HG03460 (cell line): Measurements from ENCODE around the gene SARDH.
"Not testable (repeated sequence)": the region's sequence is repeated elsewhere in the genome, so short reads cannot be mapped to it uniquely, and the experiment has no call there.

Experiments used
- ATAC-seq: cut with Tn5 transposase; IDR thresholded peaks from one replicate; pipeline ENCODE4 v1.9.1; 2021; ENCODE audit not compliant: unreplicated experiment

Gene SARDH

DNA sequence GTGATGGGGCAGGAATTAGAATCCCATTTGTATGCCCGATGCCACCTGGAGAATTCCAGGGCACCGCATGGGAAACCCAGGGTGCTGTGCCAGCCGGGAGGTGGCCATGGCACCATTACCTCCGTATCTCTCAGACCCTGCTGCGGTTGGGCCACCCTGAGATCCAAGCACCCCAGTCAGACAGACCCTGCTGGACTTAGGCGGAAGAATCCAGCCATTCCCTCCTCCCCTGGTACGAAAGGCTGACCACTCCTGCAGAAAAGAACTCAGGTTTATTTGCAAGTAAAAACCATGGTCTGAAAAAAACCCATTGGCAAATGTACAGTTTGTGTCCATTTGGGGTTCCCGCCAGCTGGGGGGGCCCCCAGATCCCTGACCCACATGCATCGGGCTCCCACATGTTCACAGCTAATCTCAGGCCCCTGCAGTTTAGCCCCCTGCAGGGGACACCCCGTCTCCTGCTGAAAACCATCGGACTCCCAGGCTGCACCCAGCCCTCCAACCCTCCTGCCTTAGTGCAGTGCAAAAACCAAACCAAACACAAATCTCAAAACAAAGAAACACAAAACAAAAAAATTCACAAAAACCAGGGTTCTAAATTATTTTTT, 23.6 kb upstream of the SARDH start:
- ATAC-seq = no peak

DNA sequence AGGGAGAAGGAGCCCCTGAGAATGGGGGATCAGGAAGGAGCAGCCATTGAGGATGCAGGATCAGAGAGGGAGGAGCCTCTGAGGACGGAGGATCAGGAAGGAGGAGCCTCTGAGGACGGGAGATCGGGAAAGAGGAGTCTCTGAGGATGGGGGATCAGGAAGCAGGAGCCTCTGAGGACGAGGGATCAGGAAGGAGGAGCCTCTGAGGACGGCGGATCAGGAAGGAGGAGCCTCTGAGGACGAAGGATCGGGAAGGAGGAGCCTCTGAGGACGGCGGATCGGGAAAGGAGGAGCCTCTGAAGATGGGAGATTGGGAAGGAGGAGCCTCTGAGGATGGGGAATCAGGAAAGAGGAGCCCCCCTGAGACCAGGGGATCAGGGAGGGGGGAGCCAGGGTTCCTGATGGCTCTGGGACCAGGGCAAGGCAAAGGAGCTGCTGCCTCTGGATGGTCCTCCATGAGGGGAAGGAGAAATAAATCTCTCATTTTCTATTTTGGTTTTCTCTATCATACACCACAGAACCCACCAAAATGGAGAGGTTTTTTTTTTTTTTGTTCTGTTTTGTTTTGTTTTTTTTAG, 22.6 kb upstream of the SARDH start:
- ATAC-seq = no peak

DNA sequence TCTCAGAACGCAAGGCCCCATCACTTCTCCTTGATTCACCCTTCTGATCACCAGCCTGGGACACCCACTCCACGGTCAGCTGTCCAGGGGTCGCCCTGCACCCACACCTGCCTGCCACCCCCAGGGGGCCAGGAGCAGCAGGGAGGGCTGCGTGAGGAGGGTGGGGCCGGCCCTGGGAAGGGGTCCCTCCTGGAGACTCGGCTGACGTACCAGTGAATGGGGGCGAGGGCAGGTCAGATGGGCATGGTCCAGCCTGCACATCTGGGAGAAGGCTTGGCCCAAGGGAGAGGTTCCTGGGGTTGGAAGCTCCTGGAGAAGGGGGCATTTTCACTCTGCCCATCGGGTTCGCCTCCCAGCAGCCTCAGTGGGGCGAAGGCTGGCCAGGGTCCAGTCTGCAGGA, 21.8 kb upstream of the SARDH start:
- ATAC-seq = no peak

DNA sequence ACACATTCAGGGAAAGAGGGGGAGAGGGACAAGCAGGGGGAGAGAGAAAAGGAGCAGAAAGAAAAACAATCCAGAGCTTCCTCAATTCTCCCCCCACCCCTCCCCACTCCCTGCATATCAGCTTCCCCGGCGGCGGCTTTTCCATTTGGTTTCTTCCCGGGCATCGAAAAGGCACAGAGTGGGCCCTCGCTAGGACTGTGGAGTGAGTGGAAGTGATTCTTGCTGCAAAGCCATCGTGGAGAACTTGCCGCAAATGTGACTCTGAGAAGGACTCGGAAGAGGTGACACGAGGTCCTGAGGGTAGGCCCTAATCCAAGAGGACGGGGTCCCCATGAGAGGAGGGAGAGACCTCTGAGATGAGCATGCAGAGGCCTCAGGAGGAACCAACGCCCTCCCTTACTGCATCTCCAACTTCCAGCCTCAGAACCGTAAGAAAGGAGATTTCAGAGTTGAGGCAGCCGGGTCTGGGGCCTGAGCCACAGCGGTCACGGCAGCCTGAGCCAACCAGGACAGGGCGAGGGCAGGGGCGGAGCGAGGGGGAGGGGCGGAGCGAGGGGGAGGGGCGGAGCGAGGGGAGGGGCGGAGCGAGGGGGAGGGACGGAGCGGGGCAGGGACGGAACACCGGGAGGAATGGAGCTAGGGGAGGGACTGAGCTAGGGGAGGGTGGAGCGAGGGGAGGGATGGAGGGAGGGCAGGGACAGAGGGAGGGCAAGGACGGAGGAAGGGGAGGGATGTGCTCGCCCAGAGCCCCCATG, 21.2 kb upstream of the SARDH start:
- ATAC-seq = no peak

DNA sequence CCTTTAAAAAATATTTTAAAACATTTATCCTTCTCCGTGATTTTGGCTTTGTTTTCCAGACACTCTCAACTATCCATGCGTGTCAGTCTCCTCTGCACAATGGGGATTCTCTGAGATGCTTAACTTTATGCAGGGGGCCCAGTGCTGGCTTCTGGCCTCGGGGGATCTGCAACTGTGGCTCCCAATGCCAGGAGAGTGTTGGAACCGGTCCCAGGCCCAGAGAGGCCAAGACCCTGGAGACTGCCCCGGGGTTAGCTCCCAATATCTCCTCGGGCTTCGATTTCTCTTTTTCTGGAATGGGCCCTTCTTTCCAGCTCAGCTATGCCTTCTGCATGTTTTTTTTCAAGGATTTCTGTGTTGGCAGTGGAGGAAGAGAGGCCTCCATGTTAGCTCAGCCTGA, 20.1 kb upstream of the SARDH start:
- no peak for ATAC-seq

DNA sequence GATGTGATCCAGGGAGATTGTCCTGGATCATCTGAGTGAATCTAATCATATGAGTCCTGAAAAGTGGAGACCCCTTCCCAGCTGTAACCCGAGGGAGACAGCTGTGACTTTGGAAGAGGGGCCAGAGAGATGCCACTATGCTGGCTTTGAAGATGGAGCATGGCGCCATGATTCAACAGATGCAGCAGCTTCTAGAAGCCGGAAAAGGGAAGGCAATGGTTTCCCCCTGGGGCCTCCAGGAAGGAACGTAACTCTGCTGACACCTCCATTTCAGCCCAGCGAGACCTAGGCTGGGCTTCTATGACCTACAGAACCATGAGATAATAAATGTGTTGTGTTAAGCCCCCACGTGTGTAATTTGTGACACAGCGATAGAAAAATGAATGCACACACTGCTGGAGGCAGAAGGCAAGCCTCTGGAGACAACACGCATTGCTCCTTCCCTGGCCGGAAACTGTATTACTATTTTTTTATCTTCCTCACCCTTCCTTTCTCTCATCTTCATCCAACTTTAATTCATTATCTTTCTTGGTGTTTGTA, 16.6 kb upstream of the SARDH start:
- ATAC-seq = no peak

DNA sequence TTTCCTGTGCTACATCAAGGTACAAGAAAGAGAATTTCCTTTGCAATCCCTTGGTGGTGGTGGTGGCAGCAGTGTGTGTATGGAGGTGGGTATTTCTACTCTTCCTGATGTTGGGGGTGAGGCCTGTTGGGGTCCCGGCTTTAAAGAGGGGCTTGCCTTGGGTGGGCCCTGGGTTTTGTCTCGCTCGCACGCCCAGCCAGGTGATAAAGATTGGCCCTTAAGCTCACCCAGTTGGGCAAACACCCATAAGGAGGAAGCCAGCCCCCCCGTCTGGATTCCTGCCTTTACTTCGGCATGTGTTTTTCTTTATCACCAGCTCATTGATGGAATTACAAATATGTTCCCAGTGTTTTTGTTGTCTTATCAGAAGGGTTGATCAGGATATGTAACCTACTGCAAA, 16.0 kb upstream of the SARDH start:
- no peak for ATAC-seq

DNA sequence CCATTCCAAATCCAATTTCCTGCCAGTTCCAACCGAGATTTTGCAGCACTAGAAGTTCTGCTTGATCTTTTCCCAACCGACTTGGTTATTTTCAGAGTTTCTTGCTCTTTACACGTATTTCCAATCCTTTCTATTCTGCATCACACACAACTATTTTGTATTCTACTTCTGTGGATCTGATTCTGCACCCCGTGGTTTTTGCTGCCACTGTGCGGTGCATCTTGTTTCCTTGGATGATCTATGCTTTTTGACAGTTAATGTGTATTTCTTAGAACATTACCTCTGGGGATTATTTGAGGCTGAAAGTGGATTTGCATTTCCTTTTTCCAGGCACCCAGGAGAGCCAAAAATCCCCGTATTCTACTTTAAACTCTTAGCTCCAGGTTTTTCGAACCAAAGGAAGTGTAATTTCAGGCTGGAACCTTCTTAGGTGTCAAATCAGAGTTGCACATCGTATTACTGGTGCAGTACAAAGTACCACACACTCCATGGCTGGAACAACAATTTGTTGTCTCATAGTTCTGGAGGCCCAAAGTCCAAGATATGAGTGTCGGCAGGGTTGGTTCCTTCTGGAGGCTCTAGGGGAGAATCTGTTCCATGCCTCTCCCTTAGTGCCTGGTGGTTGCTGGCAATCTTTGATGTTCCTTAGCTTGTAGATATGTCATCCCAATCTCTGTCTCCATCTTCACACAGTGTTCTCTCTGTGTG, 14.7 kb upstream of the SARDH start:
- ATAC-seq = no peak

DNA sequence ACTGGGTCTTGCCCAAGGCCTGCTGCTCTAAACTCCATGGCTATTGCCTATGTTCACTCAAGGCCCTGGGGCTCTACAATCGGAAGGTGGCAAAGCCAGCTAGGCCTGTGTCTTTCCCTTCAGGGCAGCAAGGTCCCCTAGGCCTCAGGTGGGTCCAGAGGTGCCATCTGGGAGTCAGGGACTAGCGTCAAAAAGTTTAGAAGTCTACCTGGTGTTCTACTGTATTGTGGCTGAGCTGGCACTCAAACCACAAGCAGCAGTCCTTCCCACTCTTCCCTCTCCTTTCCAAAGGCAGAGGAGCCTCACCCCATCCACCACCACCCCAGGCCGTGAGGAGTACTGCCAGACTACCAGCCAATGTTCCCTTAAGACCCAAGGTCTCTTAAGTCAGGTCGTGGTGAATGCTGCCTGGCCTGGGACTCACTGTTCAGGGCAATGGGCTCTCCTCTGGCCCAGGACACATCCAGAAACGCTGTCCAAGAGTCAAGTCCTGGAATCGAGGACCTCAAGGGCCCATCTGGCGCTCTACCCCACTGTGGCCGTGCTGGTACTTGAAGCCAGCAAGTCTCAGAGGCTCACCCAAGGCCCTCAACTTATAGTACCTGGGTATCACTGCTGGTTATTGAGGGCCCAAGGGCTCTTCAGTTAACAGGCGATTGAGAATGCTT, 13.0 kb upstream of the SARDH start:
- ATAC-seq = no peak

DNA sequence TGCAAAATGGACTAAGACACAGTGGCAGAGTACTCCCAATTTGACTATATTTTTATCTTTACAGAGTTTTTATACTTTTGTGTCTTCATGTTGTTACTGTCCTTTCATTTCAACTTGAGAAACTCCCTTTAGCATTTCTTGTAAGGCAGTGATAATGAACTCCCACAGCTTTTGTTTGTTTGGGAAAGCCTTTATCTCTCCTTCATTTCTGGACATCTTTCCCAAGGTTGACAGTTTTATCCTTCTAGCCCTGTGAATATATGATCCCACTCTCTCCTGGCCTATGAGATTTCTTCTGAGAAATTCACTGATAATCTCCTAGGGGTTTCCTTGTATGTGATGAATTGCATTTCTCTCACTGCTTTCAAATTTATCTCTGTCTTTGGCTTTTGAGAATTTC, 9.2 kb upstream of the SARDH start:
- ATAC-seq = no peak

DNA sequence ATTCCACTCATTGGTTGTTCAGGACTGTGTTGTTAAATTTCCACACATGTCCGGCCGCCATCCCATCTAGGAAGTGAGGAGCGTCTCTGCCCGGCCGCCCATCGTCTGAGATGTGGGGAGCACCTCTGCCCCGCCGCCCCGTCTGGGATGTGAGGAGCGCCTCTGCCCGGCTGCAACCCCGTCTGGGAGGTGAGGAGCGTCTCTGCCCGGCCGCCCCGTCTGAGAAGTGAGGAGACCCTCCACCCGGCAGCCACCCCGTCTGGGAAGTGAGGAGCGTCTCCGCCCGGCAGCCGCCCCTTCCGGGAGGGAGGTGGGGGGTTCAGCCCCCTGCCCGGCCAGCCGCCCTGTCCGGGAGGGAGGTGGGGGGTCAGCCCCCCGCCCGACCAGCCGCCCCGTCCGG, 6.4 kb upstream of the SARDH start:
- ATAC-seq = not testable (repeated sequence)

DNA sequence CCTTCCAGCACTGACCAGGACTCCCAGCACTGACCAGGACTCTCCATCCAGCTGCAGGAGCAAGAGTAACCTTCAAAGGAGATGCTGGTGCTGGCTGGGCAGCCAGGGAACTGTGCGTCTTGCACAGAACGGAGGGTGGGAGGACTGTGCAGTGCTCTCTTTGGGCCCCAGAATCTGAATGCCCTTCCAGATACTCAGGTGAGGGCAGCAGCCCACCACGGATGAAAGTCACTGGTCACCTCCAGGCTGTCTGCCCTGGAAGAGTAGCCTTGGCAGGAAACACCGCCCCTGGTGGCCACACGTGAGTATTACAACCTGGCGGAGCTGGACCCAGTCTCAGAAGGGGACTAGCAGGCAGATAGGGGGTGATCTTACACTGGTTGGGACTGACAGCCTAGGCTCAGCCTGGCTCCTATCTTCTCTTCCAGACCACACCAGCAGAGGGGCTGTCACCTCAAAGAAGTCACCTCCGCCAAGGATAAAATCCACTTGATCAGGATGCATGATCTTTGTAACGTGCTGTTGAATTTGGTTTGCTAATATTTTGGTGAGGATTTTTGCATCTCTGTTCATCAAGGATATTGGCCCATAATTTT, 4.8 kb upstream of the SARDH start:
- no peak for ATAC-seq

DNA sequence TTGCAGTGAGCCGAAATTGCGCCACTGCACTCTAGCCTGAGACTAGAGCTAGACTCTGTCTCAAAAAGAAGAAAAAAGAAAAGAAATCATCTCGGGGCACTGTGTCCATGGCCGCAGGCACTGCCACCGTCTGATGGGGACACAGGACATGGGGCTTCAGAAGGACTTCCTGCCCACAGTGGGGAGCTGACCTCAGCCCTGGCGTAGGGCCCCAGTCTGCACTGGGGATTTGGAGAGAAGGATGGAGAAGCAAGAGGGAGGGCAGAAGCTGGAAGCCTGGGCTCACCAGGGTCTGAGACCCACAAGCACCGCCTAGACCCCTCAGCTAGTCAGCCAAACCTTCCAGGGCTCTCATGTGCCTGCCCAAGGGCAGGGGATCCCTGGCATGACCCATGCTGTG, 4.1 kb upstream of the SARDH start:
- ATAC-seq = no peak

DNA sequence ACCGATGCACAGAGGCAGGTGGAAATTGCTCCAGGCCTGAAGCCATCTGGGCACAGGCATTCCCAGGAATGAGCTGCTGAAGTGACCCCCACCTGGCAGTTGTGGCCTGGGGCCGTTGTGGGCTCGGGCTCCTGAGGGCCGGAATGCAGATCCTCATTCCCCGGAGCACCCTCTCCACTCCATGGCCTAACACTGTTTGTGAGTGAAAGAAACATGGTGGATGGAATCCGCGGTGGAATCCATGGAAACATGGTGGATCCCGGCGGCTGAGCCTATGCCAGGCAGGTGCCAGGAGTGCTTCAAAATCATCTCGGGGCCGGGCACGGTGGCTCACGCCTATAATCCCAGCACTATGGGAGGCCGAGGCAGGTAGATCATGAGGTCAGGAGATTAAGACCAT, 3.6 kb upstream of the SARDH start:
- no peak for ATAC-seq

DNA sequence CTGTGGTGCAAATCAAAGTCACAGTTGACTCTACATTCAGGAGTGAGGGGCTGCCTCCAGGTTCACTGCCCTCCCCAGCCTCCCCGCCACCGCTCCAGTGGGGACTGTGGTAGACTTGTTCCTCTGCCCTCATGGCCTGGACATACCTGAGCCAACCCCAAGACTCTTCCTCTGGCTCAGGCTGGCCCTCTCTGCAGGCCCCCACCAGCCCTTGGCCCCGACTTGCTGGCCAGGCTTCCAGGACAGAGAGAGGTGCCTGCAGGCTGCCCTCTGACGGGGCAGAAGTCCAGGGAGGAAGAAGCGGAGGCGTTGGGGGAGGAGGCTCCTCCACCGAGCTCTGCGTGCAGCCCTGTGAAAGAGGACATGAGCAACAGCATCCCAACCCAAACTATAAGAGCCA, 2.8 kb upstream of the SARDH start:
- no peak for ATAC-seq

DNA sequence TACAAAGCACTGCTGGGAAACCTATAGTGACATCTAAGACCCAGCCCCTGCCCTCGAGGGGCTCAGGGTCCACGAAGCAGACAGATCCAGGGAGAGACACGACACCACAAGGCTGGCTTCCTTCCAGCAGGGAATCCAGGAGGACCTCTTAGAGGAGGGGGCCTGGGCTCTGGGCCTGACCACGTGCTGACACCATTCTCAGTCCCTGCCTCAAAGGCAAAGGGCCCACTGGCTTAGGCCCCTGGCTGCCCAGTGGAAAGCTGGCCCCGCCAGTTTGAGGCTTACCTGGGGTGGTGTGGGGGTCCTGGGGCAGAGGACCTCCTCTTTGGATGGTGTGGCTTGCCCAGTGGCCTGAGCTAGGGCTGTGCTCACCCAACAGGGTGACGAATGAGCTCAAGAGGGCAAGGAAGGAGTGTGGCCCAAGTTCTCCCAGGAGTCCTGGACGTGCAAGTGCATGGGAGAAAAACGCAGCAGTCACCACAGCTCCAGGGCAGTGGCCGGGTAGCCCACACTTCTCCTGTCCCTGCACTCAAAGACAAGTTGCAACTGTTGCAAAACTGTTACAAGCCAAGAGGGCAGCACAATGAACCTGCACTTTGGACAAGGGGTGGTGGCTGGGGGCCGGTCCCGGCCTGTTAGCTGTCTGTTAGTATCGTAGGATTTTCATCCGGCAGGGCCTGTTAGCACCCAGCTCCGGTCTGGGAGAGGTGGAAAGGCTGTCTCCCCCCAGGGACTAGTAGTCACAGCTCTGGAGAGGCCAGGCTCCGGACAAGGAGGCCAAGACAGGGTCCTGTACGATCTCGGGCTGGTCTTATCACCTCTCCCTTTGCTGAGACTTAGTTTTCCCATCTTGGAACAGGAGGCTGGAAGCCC, 1.5 kb upstream of the SARDH start:
- no peak for ATAC-seq

DNA sequence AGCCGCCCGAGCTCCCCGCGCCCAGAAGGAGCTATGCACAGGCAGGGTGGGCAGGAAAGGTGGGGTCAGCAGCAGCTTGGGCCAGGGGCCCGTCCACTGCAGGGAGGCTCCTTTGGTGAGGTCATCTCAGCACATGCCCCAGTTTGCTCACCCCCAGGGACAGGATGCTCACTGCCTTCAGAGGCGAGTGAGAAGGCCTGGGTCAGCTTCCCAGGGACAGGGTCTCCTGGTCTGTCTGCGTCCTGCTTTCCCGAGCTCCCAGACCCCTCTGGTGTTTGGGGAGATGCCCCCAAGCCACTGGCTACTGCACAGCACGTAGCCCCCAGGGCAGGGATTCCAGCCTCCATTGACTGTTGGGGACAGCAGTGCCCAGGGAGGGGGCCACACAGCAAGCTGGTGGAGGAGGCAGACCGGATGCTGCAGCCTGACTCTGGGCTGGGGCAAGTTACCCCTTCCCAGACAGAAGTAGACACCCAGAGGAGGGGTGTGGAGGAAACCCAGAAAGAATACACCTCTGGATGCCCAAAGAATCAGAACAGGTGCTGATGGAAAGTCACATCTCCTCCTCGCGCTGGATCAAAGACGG, 581 bp upstream of the SARDH start:
- no peak for ATAC-seq

DNA sequence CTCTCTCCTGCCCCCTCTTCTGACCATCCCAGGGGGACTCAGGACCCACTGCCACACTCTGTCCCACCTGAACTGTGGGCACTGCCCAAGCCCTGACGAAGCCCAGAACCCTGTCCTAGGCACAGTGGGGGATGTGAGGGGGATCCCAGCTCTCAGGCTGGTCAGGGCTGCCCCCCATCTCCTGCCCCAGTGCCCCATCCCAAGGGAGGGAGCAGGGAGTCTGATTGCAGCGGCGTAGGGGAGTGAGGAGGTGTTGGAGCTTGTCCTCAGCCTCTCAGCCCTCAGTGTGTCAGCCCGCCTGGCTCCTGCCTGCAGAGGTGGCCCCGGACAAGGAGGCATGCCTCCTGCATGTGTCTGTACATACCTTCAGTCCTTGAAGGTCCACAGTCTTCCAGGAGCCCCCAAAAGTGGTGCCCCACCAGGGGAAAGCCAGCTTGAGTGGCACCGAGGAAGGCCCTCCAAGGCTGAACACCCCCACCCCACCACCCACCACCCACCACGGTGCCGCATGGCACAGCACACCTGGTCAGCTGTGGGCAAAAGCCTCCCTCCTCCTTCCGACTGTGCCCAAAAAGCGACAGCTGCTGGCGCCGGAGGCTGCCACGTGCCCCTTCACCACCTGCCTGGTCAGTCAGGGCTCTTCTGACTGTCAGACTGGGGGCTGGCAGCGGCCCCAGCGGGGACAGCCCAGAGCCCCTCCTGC, 930 bp downstream of the SARDH start:
- ATAC-seq = no peak

DNA sequence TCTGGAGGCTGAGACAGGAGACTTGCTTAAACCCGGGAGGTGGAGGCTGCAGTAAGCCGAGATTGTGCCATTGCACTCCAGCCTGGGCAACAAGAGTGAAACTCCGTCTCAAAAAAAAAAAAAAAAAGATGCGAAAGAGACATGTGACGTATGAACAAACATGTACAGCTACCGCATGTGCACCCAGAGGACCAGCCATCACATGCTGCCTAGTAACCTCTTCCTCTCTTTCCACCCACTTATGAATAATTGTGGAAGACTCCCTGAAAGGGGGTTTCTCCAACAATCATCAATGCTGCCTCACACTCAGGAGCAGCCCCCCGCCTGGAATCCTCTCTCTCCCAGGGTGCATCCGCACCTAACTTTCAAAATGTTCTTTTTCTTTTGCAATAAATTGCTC, 2.2 kb downstream of the SARDH start:
- ATAC-seq = no peak
